Bronchial epithelial cell (primary cell): ENCODE data around the gene KCNV2. TPM values are rescaled to one million over a fixed set of nuclear protein-coding genes. Genes with fewer than 3 reads are reported as not detected.

Experiments used
- DNase-seq: peaks from one replicate; pipeline ENCODE4 v3.0.0-alpha.2; 2010; ENCODE audit warnings: low read depth
- FAIRE-seq: peaks from 2 replicates; lab custom pipeline; 2011; peaks lifted over from hg19 to GRCh38; lab: Jason Lieb, UNC
- H3K27me3 ChIP-seq: 2 replicates; pipeline ENCODE4 v1.5.1; 2011; ENCODE audit warnings: low read length; ENCODE audit not compliant: control insufficient read depth, insufficient read depth
- H3K36me3 ChIP-seq: 2 replicates; pipeline ENCODE4 v1.5.1; 2011; ENCODE audit warnings: low read length; ENCODE audit not compliant: control insufficient read depth, insufficient read depth
- H3K4me3 ChIP-seq: 2 replicates; pipeline ENCODE4 v1.5.1; 2011; ENCODE audit warnings: mild to moderate bottlenecking, low read depth, low read length, control low read depth
- CTCF ChIP-seq: IDR thresholded peaks from 2 replicates; pipeline ENCODE4 v1.5.1; 2011; ENCODE audit warnings: mild to moderate bottlenecking, moderate library complexity, low read length, control low read depth, inconsistent platforms; ENCODE audit not compliant: insufficient read depth, severe bottlenecking
- total RNA-seq: library from RNA; depleted of rRNA; stranded (reverse); fragments of >200 nt; gene quantifications from 2 replicates; pipeline ENCODE4 v1.2.1, GENCODE V29; 2014

The KCNV2 gene
- total RNA-seq, 1 donor from 2014 or later: not detected

GRCh38 chr9:2723376-2724065, 6.2 kb downstream of the KCNV2 start:
- peaks cover 2% of the 10 kb centered on the region for H3K36me3 ChIP-seq
- no peaks in the 10 kb centered on the region for H3K27me3 ChIP-seq
- FAIRE-seq (no peak), DNase-seq (no peak)
- TF ChIP-seq CTCF: no peak
- H3K4me3 ChIP-seq: no peak overlapping the region

GRCh38 chr9:2725126-2725525, 7.8 kb downstream of the KCNV2 start:
- no peak for TF ChIP-seq CTCF
- Histone ChIP-seq H3K27me3 (no peaks in the 10 kb centered on the region), H3K4me3 (no peak overlapping the region), H3K36me3 (no peaks in the 10 kb centered on the region)
- no peak for FAIRE-seq
- DNase-seq: peak; percentile 21

DNA sequence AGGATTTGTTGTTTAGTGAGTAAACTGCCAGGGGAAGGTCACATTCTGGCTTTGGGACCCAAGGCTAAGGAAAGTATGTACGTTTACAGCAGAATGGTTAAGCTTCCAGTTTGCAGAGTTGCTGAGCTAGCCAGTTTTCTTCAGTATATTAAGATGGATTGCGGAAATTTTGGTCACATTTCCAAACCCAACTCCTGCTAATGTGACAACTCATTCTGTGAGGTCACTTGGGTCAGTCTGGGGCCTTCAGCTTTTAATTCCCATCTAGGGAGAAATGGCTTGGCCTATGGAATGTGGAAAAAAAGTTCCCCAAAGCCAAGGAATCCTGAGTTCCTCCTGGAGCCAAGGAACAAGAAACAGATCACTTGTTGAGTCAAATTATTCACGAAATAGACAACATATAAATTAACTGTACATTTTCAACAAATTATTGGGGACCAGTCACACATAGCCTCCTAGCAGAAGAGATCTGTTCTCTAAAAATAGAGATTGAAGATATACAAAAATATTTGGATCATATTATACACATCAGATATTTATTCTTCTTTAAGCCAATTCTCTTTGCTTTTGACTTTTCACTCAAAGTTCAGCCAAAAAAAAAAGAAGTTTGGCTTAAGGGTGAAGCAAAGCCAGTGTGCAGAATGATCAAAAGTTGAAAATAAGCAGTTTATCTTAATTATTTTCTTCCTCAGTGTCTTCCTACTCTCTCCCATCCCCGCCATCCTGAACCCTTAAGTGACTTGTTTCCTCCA, 8.8 kb downstream of the KCNV2 start:
- DNase-seq (no peak), FAIRE-seq (no peak)
- H3K4me3 ChIP-seq: no peak overlapping the region
- no peak for TF ChIP-seq CTCF
- no peaks in the 10 kb centered on the region for H3K36me3 ChIP-seq
- H3K27me3 ChIP-seq: no peaks in the 10 kb centered on the region

GRCh38 chr9:2726650-2727340, 9.5 kb downstream of the KCNV2 start:
- Histone ChIP-seq H3K4me3 (no peak overlapping the region), H3K36me3 (no peaks in the 10 kb centered on the region), H3K27me3 (no peaks in the 10 kb centered on the region)
- FAIRE-seq (no peak), DNase-seq (peak; percentile 72)
- no peak for TF ChIP-seq CTCF

DNA sequence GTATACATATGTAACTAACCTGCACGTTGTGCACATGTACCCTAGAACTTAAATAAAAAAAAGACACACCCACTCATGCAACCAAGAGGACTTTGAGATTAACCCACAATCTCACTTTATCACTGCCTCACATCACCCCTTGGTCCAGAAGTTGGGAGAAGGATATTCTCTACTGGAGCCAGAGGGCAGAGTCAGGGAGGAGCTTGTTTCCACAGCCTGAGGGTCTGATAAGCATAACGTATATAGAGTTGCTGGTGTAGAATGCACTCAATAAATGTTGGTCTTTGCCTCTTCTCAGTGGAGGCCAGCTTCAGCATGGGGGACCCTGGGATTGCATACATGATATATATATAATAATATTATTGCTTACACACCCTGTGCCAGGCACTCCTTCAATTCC, 10.1 kb downstream of the KCNV2 start:
- FAIRE-seq: no peak
- no peak for DNase-seq
- Histone ChIP-seq H3K36me3 (no peaks in the 10 kb centered on the region), H3K4me3 (no peak overlapping the region), H3K27me3 (no peaks in the 10 kb centered on the region)
- no peak for TF ChIP-seq CTCF
